Retinal pigment epithelial cell (primary cell): ENCODE data around the gene SULT1C4.
"Not testable (repeated sequence)": the region's sequence is repeated elsewhere in the genome, so short reads cannot be mapped to it uniquely, and the experiment has no call there.

Experiments used
- DNase-seq: peaks from one replicate; pipeline ENCODE4 v3.0.0-alpha.2; 2010; ENCODE audit warnings: low read depth
- H3K4me3 ChIP-seq: 2 replicates; pipeline ENCODE4 v1.5.1; 2011; ENCODE audit warnings: mild to moderate bottlenecking, low read length, control low read depth, moderate library complexity
- CTCF ChIP-seq: conservative IDR thresholded peaks from 2 replicates; pipeline ENCODE4 v1.5.1; 2011; ENCODE audit warnings: low read depth, low read length, control low read depth, inconsistent platforms

SULT1C4 gene

DNA sequence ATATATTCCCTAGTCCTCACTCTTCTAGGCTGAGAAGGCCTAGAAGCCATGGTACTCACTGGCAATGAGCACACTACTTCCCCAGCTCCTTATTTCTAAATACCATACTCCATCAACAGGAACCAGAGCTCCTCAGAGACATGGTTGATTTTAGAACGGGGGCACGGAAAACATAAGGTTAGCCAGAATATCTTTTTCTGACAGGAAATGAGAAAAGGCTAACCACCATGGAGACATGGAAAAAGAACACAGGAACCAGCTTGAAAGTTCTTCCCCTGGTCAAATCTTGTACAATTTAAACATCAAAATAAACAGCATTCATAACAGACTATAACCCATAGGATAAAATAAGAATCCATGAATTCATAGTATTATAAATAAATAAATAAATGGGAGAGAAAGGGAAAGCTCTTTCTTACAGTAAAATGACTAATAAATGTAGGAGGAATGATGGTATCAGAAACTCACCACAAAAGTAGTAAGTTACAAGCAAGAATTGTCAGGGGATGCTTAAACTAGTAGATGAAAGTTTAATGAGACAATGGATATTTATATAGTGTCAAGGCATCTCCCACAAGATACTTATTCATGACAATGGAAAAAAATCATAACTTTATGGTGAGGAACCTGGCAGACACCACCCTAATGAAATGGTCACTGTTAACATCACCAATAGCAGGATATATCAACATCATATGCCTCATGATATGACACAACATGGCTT, 50.7 kb downstream of the SULT1C4 start:
- no peak for DNase-seq
- H3K4me3 ChIP-seq: no peak overlapping the region
- TF ChIP-seq CTCF: no peak

DNA sequence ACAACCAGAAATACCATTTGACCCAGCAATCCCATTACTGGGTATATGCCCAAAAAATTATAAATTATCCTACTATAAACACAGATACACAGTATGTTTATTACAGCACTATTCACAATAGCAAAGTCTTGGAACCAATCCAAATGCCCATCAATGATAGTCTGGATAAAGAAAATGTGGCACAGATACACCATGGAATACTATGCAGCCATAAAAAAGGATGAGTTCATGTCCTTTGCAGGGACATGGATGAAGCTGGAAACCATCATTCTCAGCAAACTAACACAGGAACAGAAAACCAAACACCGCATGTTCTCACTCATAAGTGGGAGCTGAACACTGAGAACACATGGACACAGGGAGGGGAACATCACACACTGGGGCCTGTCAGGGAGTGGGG, 57.8 kb downstream of the SULT1C4 start:
- H3K4me3 ChIP-seq, DNase-seq: not testable (repeated sequence)

DNA sequence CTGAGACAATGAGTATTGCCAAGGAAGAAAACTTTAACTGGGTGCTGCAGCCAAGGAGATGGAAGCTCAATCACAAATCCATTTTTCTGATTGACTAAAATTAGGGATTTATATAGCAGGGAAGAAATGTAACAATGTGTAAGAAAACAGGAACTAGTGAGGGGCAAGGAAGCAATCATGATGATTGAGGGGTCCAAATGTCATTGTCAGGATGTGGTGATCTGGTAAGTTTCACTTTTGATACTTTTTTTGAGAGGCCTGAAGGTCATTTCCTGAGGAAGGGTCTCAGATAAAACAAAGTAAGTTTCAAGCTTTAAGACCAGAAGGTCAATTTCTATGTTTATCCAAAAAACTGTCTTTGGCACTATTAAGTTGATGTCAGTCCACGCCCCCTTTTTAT, 59.2 kb downstream of the SULT1C4 start:
- no peak for TF ChIP-seq CTCF
- H3K4me3 ChIP-seq: no peak overlapping the region
- no peak for DNase-seq
